ENCODE results near the gene RANBP9.

- TF ChIP-seq, protein P1, sequence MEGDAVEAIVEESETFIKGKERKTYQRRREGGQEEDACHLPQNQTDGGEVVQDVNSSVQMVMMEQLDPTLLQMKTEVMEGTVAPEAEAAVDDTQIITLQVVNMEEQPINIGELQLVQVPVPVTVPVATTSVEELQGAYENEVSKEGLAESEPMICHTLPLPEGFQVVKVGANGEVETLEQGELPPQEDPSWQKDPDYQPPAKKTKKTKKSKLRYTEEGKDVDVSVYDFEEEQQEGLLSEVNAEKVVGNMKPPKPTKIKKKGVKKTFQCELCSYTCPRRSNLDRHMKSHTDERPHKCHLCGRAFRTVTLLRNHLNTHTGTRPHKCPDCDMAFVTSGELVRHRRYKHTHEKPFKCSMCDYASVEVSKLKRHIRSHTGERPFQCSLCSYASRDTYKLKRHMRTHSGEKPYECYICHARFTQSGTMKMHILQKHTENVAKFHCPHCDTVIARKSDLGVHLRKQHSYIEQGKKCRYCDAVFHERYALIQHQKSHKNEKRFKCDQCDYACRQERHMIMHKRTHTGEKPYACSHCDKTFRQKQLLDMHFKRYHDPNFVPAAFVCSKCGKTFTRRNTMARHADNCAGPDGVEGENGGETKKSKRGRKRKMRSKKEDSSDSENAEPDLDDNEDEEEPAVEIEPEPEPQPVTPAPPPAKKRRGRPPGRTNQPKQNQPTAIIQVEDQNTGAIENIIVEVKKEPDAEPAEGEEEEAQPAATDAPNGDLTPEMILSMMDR (IDR thresholded peaks at IDR 0.05) = no peak
- no peak for TF ChIP-seq POLR2A (IDR thresholded peaks at IDR 0.05)
- TF ChIP-seq EP300 (IDR thresholded peaks at IDR 0.05) = no peak
Measured at GRCh38 chr6:13688692-13689196, 22.9 kb downstream of the RANBP9 start.
